NK-92 (cell line): ENCODE measurements around the gene FGFRL1.
"Not testable (repeated sequence)": the region's sequence is repeated elsewhere in the genome, so short reads cannot be mapped to it uniquely, and the experiment has no call there.

Experiments used
- DNase-seq: peaks from one replicate; lab custom pipeline; 2025; ENCODE audit not compliant: unreplicated experiment; lab: John Stamatoyannopoulos, UW

Gene FGFRL1

DNA sequence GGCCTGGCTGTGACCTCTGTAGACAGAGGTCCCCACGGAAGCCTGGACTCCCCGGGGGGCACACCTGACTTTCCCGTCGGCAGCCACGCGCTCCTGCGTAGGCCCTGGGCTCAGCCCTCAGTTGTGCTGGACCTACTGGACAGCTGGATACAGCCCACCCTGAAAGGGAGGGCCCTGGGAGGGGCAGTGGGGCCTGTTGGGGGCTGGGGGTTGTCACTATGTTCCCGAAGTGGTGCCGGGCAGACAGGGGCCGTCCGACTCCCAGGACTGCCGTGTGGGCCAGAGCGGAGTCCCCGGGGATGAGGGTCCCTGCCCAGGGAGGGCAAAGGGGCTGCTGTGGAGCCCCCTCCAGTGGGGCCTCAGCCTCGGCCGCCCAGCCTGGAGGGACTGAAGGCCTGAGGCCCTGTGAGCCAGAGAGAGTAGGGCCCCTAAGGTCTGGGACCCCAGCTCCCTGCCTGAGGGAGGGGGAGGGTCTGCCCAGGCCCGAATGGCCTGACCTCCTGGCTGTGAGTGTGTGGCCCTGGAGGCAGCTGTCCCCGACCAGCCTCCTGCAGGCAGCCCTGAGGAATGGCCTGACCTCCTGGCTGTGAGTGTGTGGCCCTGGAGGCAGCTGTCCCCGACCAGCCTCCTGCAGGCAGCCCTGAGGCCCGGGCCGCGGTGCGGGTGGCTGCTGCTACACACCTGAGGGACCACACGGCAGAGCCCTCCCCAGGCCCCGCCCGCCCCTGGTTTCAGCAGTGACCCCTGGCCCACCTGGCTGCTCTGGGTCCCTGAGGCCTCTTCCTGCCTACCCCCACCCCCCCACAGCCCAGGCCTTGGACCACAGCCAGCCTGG, 25.8 kb downstream of the FGFRL1 start:
- no peak for DNase-seq

DNA sequence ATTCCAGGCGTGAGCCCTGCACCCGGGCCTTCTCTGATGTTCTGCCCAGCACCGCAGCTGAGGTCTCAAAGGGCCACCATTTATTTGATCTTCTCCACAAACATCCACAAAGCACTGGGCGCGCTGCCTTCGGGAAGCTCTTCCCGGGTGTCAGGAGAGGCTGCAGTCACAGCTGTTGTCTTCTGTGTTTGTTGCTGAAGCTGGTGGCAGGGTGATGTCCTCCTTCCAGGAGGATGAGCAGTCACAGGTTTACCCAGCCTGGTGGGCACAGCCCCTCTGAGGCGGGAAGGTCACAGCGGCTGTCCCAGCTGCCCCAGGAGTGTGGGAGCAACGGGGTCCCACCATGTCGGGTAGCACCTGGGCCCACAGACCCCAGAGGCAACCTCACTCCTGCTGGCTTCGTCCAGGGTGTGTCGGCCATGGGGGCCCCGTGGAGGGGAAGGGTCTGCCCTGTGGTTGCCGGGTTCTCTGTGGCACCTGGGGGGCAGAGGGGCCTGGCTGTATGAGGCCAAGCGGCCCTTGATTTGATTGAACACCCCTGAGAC, 27.6 kb downstream of the FGFRL1 start:
- DNase-seq, result no peak

DNA sequence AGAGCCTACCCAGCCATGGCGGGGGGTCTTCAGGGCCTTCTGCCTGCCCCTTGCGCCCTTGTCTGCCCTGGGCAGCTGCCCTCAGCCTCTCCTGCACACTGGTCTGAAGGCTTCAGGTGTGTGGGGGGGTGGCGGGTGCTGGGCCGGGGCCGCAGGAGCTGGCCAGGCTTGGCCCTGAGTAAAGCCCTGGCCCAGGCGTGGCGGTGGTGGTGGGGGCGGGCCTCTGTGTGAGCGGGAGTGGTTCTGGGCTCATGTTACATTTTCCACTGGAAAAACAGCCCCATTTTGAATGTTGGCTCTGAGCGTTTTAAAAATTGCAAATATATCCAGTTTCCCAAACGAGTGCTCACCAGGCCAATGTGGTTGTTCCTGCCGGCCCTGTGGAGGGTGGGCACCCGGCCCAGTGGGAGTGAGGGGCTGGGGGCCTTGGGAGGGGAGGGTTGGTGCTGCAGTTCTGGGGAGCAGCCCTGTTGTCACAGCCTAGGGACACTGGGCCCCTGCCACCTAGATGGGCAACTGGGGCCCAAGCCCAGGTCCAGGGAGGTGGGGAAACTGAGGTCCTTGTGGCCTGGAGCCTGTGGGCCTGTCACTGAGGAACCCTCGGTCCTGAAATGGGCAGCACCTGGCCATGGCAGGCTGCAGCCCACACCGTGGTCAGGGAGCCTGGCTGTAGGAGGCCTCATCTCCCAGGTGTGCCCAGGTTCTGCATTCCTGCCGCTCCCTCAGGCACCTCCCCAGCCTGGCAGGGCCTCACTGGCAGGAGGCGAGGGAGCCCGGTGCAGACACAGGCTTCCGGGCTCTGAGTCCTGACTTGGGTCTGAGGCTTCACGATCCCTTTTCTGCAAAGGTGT, 28.3 kb downstream of the FGFRL1 start:
- no peak for DNase-seq

DNA sequence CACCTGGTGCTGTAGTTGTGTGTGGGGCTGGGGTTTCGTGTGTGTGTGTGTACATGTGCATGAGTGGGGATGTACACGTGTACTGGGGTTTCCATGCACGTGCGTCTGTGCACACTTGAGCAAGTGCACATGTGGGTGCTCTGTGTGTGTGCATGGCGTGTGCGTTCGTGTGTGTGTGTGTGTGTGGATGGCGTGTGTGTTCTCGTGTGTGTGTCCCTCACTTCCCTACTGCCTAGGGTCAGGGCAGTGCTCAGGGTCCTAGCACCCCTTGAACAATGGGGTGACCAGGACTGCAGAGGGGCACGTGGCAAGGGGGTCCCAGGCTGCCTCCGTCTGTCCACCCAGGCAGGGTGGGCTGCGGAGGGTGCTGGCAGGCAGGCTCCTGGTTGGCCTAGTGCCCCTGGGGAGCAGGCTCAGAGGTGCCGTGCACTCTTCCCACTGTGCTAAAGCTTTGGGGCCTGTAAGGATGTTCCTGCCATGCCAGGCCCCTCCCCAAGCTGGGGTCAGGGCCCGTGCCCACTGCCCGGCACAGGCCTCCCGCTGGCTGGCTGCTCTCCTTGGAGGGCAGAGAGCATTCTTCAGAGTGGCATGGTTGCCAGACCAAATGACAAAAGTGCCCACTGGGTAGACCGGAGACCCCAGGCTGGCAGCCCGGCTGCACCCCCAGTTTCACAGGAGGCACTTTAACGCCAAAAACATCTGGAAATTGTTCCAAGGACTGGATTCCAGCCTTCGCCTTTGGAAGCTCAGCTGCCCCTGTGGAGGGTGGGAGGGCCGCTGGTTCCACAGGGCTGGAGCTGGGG, 29.1 kb downstream of the FGFRL1 start:
- DNase-seq, result no peak

DNA sequence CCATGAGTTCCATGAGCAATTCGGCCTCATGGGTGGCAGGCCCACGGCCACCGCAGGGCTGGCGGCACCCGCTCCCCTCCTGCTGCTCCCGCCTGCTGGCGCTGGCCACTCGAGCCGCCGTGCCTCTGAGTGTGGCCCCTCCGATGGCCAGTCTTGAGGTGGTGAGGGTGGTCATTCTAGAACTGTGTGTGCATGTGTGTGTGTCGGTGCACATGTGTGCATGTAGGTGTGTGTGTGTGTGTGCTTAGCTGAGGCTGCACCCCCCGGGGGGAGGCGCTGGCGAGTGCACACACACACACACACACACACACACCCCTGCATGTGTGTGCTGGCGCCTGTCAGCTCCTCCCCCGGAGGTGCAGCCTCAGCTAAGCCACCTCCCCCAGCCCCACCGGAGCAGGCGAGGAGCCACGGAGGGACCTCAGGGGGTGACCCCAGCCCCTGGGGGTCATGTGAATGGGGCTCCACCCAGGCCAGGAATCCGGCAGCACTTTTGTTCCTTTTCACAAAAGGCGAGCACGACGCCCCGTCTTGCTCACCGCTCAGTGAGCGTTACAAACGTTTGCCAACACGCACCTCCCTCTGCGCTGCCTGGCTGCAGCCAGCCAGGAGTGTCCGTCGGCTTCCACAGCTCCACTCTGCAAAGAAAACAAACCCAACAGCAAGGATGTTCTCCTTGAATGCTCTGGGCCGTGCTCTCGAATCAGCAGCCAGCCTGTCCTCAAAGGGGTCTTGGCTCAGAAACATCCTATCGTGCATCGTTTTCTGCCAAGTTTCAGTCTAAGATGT, 29.9 kb downstream of the FGFRL1 start:
- no peak for DNase-seq

DNA sequence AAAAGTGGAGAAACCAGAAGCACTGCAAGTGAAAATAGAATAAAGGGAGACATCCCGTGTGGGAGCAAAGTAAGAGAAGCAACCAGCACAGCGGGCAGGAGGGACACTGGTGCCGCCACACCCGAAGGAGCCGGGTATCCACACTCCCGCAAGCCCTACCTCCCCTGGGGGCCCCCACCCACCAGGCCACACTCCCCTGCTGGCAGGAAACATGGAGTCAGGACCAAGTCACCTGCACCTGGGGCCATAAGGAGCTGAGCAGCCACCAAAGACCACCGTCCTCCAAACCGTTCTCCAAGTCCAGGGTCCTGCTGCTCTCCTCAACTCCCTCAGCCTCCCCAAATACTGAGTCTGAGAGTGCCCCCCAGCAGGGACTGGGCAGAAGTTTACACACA, 30.5 kb downstream of the FGFRL1 start:
- DNase-seq, result no peak

DNA sequence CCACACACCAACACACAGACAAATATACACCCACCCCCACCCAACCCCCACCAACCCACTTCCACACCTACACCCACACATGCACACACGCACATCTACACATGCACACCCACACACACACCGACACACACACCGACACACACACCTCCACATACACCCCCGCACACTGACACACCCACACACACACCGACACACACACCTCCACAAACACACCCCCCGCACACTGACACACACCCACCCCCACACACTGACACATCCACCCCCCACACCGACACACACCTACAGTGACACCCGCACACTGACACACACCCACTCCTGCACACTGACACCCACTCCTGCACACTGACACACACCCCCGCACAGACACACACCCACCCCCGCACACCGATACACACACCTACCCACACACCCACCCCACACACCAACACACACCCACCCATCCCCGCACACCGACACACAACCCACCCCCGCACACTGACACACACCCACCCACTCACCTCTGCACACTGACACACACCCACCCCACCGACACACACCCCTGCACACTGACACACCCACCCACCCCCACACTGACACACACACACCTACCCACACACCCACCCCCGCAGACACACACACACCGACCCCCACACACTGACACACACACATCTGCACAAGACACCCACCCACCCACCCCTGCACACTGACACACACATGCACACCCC, 31.1 kb downstream of the FGFRL1 start:
- DNase-seq, result no peak

DNA sequence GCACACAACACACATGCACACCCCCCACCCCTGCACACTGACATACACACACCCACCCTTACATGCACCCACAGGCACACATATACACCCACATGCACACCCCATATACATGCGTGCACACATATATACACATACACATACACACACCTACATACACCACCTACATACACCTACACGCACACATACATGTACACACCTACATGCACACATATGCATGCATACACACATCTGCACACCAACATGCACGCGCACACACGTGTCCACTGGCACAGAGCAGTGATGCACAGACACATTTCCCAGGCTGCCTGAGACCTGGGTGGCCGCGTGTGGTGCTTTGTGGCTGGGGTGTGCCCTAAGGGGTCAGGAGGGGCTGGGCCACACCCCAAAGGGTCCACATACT, 31.7 kb downstream of the FGFRL1 start:
- DNase-seq, result no peak

DNA sequence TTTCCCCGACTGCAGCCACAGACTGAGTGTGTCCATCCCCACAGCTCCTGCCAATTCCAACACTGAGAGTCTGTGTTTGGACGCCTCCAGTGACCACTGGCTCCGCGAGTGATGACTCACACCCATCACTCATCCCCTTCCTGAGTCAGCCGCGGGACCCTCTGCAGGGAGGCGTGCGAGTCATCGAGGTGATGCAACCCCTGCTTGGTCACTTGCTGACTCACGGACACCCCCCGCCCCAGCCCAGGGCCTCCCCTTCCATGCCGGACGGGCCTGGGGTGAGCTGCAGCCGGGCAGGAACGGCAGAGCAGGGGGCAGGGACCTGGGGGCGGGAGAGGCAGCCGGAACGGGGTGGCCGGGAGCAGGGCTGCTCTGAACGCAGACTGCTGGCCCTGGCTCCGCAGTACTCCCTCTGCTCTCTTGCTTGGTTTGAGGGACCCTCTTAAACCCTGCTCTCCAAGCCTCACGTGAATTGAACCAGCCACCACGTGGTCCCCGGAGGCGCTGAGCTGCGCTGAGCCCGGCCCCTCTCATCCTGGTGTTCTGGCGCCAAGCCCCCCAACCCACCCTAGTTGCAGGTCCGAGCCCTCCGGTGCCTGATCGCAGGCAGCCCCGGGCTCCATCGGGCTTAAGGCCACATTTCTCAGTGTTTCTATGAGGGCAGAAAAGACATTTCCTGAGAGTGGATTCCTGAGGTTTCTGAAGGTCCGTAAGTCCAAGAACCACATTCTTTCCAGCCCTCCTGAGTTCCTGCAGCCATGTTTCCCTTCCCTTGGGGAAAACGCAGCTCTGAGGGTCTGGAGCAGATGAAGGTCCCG, 32.4 kb downstream of the FGFRL1 start:
- DNase-seq, result no peak

DNA sequence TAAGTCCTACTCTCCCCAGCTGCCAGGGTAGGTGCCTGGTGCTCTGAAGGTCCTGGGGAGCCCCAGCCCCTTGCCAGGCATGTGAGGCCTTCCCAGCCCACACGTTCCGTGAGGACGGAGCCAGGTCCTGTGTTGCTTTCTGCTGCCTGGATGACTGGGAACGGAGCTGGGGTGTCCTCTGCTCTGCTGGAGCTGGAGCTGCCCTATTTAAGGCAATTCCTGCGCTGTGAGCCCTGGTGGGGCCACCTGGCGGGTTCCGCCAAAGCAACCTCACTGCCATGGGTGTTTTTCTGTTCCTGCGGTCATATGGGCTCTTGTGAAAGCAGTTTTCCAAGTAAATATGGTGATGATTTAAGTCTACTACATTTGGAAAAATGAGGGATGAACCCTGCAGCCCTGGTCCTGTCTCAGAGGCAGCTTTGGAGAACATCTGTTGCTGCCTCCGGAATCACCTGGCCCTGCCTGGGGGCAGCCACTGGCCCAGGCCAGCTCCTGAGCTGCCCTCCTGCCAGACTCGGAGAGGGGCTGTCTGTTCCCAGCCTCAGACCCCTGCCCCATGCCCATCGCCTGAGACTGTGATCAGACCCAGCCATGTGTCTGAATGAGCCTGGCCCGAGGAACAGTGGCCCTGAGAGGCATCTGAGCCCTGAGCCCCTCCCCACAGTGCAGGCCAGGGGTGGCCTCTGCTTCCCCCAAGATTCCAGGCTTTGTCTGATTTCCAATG, 33.2 kb downstream of the FGFRL1 start:
- no peak for DNase-seq

DNA sequence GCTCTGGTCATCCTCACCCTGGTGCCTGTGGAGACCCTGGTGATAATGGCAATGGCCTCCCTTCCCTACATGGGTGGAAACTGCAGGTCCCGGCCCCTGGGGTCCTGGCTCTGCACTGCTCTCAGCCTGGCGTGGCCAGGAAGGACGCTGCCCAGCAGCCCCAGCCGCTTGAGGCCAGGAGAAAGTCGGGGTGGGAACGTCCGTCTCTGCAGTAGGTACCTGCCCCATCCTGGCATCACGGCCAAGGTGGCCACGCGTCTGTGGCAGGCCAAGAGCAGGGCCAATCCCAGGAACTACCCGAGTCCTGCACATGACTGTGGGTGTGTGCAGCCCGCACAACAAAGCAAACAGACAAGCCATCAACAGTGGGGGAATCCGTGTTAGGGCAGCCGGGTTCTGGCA, 33.8 kb downstream of the FGFRL1 start:
- DNase-seq, result no peak

DNA sequence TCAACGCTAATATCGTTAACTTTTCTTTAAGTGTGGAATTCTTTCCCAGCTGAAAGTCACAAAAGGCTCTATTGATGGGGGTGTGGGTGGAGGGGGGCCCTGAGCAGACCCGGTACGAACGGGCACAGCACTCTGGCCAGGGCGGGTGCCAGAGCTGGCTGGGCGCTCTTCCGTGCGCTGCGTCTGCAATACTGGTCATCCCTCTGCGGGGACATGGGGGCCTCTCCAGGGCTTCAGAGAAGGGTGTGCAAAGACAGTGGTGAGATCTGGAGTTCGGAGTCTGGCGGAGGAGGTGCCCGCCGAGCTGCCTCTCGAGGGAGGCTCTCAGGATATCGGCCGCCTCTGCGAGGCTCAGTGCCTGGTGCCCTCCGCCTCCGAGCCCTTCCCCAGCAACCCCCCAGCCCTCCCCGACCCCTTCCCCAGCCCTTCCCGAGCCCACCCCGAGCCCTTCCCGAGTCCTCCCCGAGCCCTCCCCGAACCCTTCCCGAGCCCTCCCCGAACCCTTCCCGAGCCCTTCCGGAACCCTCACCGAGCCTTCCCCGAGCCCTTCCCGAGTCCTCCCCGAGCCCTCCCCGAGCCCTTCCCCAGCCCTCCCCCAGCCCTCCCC, 34.3 kb downstream of the FGFRL1 start:
- no peak for DNase-seq

DNA sequence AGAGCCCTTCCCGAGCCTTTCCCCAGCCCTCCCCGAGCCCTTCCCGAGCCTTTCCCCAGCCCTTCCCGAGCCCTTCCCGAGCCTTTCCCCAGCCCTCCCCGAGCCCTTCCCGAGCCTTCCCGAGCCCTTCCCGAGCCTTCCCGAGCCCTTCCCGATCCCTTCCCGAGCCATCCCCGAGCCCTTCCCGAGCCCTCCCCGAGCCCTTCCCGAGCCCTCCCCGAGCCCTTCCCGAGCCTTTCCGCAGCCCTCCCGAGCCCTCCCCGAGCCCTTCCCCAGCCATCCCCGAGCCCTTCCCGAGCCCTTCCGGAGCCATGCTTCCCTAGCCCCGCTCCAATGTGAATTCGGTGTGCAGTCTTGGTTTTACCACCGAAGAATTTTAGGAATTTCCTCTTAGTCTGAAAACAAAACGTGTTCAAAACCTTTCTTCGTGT, 35.2 kb downstream of the FGFRL1 start:
- DNase-seq, result not testable (repeated sequence)

DNA sequence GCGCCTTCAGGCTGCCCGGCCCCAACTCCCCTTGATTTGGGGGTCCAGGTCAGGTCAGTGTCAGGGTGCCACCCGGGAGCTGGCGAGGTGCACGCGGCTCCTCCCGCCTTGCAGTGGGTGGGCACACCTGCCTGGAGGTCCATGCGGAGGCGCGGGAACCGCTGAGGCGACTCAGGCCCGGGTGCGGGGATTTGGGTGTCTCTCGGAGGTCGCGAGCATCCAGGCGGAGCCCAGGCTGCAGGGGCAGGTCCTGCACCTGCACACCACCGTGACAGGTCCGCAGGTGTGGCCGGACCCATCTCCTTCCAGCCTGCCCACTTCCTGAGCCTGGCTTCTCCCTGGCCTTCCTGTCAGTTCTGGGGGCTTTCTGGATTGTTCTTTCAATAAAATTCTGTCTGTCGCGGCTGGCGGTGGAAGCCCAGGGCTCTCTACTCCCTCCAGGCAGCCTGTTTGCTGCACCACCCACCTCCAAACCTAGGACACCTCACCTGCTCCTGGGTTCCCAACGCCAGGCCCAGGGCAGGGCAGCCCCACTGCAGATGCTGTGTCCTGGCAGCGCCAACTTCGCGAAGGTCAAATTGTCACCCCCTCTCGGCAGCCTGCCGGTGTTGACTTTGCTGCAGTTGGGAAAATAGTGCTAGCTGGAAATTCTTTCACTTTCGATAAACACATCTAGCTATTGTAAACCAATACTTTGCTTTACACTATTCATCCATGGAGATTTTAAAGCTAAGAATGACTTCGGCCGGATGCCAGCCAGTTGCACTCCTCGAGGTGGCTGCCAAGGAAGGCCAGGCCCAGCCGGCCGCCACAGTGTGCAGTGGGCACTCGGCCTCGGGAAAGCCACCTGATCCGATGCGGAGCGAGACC, 35.9 kb downstream of the FGFRL1 start:
- no peak for DNase-seq

DNA sequence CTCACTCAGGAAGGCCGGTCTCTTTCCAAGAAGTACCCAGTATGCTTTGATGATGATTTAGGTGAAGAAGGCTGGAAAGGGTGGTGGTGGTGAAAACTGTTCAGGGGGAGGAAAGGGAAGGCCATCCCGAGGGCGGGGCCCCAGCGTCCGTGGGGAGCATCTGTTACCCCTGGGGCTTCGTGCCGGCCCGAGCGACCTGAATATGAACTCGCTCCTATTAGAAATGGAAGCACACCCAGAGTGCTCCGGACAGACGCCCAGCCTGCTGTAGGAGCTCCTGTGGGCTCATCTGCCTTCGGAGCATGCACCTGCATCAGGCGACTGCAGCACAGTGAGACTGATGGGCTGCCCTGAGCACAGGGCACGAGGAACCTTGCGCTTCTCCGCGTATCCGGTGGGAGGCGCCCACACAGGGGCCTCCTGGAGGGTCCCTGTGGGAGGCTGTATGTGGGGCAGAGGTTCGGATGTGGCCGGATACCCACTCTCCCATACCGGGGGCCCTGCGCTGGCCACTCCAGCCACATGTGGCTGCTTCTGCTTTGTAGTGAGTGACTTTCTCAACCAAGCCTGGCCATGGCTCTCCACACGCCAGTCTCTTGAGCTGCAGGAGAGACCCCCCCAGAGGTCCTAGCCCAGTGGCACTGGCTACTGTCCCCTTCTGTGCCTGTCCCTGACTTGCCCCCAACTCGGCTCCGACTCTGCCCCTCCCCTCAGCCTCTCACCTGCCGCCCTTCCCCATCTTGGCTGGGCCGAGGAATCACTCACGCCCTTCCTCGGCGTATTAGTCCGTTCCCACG, 36.7 kb downstream of the FGFRL1 start:
- DNase-seq, result no peak
